GM19395 (cell line): ENCODE data around the gene TGFB1.
"Not testable (repeated sequence)": the region's sequence is repeated elsewhere in the genome, so short reads cannot be mapped to it uniquely, and the experiment has no call there.

Experiments
- ATAC-seq: cut with Tn5 transposase; IDR thresholded peaks from one replicate; pipeline ENCODE4 v1.9.1; 2021; ENCODE audit warnings: mild to moderate bottlenecking, moderate library complexity; ENCODE audit not compliant: unreplicated experiment

Gene TGFB1

DNA sequence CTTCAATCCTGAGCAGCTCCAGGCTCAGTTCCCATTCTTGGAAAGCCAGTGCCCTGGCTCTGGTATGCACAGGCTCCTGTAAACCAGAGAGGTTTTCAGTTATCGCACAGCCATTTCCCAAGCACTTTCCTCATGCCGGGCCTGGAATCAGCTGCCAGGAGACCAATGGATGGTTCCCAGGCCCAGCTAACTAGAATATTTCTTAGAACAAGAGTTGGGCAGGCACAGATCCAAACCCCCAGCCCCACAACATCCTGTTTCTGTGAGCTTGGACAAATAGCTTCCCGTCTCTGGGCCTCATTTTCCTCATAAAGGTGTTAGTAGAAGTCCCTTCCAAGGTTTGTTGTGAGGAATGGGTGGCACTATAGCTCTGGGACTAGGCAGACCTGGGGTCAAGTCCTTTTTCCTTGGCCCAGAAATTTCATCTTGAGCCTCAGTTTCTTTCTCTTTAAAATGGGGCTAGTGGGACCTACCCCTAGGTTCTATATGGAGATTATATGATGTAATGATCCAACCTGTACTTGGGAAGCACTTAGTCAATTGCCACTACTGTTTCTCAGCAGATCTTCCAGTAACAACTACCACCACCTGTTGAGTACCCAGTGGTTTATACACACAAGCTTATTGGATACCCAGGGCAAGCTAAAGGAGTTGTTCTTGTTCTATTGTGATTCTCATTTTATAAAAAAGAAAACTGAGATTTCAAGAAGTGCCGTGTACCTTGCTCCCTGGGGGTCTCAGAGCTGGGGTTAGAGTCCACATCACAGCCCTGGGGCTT, 48.8 kb downstream of the TGFB1 start:
- no peak for ATAC-seq

DNA sequence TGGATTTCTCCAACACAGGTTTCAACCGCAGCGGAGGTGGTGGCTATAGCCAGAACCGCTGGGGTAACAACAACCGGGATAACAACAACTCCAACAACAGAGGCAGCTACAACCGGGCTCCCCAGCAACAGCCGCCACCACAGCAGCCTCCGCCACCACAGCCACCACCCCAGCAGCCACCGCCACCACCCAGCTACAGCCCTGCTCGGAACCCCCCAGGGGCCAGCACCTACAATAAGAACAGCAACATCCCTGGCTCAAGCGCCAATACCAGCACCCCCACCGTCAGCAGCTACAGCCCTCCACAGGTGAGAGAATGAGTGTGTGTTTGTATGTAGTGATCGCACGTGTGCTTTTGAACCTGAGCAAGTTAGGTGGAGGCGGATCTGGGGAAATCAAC, 49.8 kb downstream of the TGFB1 start:
- no peak for ATAC-seq

DNA sequence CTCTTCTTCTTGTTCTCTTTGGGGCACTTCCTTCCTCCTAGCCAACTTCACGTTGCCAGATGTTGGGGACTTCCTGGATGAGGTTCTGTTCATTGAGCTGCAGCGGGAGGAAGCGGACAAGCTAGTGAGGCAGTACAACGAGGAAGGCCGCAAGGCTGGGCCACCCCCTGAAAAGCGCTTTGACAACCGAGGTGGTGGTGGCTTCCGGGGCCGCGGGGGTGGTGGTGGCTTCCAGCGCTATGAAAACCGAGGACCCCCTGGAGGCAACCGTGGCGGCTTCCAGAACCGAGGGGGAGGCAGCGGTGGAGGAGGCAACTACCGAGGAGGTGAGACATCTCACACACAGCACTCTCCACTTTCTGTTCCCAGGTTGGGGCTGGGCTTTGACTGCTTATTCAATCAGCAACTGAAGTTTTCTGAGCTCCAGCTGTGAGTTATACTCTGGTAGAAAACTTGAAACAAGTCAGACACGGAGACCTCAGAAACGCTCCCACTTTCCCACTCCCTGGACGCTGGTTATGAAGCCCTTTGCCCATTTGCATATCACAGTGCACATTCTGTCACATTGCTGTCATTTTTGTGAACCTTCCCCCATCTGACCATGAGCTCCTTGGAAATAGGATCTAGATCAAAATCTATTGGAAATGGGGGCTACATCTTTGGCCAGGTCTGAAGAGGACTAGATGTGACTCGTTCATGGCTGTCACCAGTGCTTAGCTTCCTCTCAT, 50.9 kb downstream of the TGFB1 start:
- ATAC-seq, result no peak

DNA sequence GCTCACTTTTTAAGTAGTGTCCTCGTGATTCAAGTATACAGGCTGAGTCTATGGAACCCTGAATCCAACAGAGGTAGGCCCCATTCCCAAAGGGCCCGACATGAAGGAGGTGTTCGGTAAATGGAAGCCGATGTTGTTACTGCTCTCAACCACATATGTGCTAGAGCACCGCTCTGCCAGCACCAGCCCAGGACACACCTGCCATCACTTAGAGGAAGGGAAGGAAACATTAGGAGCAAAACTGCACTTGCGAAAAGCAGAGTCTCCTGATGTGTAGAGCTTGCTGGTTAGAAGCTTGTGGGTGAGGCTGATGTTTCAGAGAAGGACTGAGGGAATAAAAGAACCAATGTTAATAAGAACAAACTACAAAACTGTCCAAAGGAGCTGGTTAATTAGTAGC, 53.2 kb downstream of the TGFB1 start:
- ATAC-seq, result no peak

DNA sequence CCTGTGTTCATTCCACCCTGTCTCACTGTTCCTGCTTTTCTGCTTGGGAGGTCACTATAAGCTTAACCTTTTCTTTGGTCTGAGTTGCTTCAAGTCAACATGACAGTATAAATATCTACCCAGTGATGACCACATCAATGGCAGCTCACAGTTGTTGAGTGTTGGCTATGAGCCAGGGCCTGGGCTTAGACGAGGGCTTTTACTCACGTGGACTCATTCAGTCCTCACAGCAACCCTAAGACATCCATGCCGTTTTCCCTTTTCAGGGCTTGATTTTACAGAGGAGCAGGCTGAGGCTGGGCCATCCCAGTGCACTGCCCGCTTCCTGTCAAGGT, 54.0 kb downstream of the TGFB1 start:
- no peak for ATAC-seq

DNA sequence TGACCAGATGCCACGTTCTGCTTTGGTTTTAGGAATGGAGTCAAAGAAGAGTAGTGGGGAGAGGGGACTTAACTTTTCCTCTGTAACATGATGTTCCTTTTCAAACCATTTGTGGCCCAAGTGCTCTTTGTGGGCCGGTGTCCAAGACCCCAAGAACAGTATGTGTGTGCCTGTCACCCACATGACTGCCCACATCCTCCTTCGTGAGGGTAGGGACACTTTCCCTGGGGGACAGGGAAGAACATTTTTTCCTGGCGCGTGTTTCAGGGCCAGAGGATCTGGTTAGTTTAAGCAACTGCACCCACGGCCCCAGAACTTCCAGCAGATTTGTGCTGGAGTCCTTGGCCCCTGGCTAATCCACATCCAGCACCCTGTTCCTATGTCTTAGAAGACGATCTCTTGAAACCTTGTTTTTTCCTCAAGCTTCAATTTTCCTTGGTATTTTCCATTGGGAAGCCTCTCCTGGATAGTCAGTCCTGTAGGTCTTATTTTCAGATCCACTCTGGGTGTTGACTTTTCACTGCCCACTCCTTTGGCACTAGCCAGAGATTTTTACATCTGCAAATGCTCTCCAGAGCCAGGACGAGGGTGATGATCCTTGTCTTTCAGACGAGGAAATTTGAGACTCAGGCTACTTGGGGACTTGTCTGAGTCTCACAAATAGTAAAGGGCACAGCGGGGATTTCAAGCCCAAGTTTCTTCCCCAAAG, 54.5 kb downstream of the TGFB1 start:
- ATAC-seq, result no peak

DNA sequence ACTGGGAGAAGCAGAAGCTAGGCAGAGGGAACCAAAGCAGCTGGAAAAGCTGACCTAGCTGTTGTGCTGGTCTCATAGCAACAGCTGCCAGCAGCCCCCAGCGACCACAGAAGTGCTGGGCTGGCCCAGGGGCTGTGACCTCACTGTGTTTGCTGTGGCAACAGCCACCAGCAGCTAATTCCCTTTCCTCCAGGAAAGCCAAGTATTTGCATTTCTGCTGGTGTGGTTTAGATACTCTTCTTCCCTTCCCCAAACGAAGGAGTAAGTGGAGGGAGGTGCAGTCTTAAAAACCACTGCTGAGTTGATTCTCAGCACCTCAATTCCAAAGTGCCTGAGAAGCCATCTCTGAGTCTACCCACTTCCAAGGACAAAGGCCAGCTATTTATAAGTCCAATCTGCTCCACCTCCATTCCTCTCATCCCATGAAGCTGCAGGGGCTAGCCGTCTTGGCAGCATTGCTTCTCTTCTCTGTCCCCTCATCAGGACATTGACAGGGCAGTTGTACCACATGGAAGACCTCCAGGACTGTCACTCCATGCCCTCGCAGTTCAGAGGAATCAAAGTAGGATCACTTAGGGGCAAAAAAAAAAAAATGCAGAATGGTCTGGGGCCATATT, 55.3 kb downstream of the TGFB1 start:
- ATAC-seq, result no peak

DNA sequence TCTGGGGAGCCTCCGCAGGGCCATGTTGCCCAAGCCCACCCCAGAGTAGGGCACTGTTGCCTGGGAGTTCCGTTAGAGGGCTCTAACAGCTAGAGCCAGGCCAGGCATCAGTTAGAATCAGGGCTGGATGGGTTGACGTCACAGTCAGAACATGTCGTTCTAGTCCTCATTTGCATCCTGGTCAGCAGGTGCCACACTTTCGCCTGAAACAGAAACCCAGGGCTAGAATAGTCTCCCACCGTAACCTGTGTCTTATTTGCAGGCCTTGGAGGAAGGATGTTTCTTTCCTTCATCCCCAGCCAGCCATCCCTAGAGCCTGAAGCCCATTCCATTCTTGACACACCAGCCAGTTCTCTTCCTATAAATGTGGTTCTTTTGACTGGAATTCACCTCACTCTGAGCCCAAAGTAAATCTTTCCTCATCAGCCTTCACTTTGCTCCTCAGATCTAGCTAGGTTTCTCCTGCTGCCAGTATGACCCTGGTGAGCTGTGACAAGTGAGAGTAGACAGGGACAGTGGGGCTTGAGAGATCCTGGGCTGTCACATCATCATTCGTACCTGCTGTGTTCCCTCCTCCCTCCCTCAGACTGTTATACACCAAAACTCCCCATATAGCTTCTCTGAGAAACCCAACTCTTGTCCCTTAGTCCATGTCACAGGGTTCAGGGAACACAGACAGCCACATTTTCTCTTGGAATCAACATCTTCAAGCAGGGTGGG, 55.9 kb downstream of the TGFB1 start:
- peak; percentile 80 for ATAC-seq

DNA sequence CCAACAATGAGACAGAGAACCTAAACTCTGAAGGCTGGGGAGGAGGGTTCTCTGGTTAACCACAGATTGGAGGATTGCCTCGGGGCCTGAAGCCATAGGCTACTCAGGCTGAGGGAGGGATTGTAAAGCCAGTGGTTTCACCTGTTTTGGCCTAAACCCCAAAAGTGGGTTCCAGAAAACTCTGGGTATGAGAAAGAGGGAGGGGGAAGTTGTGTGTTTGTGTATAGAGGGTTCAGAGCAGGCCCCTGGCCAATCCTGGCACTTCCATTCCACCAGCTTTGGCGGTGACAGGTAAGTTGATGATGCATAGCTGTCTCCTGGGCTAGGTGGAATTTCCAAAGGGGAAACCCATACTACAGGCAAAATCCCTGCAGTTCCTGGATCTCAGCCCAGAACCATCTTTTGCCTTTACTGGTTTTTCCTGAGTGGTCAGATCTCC, 57.3 kb downstream of the TGFB1 start:
- no peak for ATAC-seq

DNA sequence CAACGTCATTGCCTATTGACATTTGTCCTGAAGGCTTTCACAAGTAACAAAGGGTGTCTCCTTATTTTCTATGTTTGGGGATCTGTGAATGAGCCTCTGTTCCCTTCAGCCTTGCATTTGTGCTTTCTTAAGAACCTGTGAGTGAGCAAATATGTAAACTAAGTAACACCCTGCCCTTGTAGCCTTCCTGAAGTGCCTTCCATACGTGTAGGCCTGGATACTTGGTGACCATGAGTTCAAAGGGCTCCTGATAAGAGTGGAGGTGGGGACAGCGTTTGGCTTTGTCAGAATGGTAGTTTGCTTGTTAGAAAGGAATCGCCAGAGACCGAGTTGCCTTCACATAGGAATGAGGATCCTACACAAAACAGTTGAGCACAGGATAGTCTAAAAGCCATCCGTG, 58.2 kb downstream of the TGFB1 start:
- no peak for ATAC-seq

DNA sequence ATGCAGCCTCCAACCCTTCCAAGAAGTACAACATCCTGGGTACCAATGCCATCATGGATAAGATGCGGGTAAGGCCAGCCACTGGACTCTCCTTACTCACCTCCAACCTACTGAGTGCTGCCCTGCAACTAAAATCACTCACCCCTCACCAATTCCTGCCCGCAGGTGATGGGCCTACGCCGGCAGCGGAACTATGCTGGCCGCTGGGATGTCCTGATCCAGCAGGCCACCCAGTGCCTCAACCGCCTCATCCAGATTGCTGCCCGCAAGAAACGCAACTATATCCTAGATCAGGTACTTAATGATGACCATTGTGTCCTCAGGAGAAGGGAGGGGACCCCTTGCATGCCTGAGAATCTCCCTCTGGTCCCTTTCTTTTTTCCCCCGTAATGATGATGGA, 59.3 kb downstream of the TGFB1 start:
- ATAC-seq, result no peak

DNA sequence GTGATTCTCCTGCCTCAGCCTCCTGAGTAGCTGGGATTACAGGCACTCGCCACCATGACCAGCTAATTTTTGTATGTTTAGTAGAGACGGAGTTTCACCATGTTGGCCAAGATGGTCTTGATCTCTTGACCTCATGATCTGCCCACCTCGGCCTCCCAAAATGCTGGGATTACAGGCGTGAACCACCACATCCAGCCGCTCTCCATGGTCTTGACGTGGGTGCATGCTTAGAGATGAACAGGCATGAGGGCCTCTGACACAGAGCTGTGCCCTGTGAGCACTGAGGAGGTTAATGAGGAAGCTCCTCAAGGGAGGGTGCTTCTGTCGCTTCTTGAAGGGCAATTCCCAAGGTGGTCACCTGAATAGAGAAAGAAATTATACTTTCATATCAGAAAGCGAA, 63.9 kb downstream of the TGFB1 start:
- ATAC-seq, result not testable (repeated sequence)

DNA sequence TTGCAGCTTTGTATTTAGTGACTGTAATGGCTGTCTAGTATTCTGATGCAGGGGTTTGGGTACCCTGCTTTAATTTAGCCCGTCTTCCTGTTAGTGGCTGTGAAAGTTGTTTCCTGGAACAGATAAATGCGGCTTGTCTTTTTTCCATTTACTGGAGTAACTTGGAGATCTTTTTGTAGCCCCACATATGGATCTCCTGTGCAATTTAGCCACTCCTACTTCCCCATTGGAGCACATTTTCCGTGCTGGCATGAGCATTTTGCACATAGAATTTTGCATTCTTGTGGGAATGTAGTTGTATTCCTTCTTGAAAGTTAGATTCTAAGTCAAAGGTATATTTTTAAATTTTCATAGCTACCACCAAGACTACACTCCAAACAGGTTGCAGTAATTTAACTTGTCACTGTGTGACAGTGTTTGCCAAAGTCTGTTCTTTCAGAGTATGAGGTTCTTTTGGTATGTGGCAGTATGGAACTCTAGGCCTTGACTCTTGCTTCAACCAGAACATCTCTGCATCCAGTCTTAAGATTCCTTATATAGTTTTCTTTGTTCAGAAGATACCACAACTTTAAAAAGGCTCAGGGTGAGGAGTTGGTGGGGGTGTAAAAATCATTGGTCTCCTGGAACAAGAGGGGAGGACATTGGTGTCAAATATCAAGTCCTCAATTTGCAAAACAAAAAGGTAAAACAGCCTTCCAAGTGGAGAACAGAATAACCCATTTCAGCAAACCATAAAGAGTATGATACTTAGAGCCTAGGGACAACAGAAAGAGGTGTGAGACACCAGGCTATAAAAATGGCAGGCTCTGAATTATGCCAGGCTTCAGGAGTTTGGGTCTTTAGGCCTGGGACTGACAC, 64.8 kb downstream of the TGFB1 start:
- ATAC-seq, result no peak
